HepG2 (cell line): Measurements from ENCODE around the gene ELF2.
"Not testable (repeated sequence)": the region's sequence is repeated elsewhere in the genome, so short reads cannot be mapped to it uniquely, and the experiment has no call there.

Experiments
- BRD4 ChIP-seq: sonication (generic); formaldehyde crosslinking; IDR thresholded peaks from 2 replicates; pipeline ENCODE4 v1.4.0; 2020; ENCODE audit warnings: missing genetic modification reagents
- CTCF ChIP-seq: sonication (generic); formaldehyde crosslinking; IDR thresholded peaks from 2 replicates; pipeline ENCODE4 v1.5.0; 2020; ENCODE audit warnings: mild to moderate bottlenecking, missing genetic modification reagents, moderate library complexity
- RAD21 ChIP-seq: fragments of 450-650 bp; formaldehyde crosslinking; IDR thresholded peaks from 2 replicates; pipeline ENCODE4 v1.5.0; 2020; ENCODE audit warnings: mild to moderate bottlenecking
- SMC3 ChIP-seq: IDR thresholded peaks from 2 replicates; pipeline ENCODE4 v1.6.1; 2011; ENCODE audit warnings: low read length, improper control_type of control experiment
- SP1 ChIP-seq, 2 experiments: fragments of 450-650 bp in 1 of 2; sonication (generic) in 1 of 2; formaldehyde crosslinking in 1 of 2; IDR thresholded peaks; 2 replicates each; pipeline versions ENCODE4 v1.4.0 to v1.6.1; 2016 to 2020; ENCODE audit warnings: missing genetic modification reagents in 1 of 2
- ZNF501 ChIP-seq: sonication (generic); formaldehyde crosslinking; IDR thresholded peaks from 2 replicates; pipeline ENCODE4 v1.5.1; 2020; ENCODE audit warnings: mild to moderate bottlenecking, moderate library complexity, missing genetic modification reagents
- TF ChIP-seq, protein P1 (sequence below): sonication (generic); formaldehyde crosslinking; conservative IDR thresholded peaks from 2 replicates; pipeline ENCODE4 v1.4.0; 2020; ENCODE audit warnings: missing genetic modification reagents
- TF ChIP-seq, protein P2 (sequence below): IDR thresholded peaks from 2 replicates; pipeline ENCODE4 v1.6.1; 2016
- TF ChIP-seq, protein P3 (sequence below): sonication (generic); formaldehyde crosslinking; IDR thresholded peaks from 2 replicates; pipeline ENCODE4 v1.4.0; 2020; ENCODE audit warnings: missing genetic modification reagents

- TF ChIP-seq, protein P1, sequence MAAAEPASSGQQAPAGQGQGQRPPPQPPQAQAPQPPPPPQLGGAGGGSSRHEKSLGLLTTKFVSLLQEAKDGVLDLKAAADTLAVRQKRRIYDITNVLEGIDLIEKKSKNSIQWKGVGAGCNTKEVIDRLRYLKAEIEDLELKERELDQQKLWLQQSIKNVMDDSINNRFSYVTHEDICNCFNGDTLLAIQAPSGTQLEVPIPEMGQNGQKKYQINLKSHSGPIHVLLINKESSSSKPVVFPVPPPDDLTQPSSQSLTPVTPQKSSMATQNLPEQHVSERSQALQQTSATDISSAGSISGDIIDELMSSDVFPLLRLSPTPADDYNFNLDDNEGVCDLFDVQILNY: not testable (repeated sequence)
- not testable (repeated sequence) for TF ChIP-seq RAD21 (CRISPR knock-in tag); SMC3; BRD4; ZNF501 (CRISPR knock-in tag); CTCF (CRISPR knock-in tag); SP1 (IDR thresholded peaks at IDR 0.05); SP1 (CRISPR knock-in tag; IDR thresholded peaks at IDR 0.05)
- TF ChIP-seq, protein P2, sequence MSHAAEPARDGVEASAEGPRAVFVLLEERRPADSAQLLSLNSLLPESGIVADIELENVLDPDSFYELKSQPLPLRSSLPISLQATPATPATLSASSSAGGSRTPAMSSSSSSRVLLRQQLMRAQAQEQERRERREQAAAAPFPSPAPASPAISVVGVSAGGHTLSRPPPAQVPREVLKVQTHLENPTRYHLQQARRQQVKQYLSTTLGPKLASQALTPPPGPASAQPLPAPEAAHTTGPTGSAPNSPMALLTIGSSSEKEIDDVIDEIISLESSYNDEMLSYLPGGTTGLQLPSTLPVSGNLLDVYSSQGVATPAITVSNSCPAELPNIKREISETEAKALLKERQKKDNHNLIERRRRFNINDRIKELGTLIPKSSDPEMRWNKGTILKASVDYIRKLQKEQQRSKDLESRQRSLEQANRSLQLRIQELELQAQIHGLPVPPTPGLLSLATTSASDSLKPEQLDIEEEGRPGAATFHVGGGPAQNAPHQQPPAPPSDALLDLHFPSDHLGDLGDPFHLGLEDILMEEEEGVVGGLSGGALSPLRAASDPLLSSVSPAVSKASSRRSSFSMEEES (CRISPR knock-in tag): not testable (repeated sequence)
- TF ChIP-seq, protein P3, sequence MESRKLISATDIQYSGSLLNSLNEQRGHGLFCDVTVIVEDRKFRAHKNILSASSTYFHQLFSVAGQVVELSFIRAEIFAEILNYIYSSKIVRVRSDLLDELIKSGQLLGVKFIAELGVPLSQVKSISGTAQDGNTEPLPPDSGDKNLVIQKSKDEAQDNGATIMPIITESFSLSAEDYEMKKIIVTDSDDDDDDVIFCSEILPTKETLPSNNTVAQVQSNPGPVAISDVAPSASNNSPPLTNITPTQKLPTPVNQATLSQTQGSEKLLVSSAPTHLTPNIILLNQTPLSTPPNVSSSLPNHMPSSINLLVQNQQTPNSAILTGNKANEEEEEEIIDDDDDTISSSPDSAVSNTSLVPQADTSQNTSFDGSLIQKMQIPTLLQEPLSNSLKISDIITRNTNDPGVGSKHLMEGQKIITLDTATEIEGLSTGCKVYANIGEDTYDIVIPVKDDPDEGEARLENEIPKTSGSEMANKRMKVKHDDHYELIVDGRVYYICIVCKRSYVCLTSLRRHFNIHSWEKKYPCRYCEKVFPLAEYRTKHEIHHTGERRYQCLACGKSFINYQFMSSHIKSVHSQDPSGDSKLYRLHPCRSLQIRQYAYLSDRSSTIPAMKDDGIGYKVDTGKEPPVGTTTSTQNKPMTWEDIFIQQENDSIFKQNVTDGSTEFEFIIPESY (CRISPR knock-in tag): not testable (repeated sequence)
Observed at GRCh38 chr4:139157977-139158376, 19.0 kb downstream of the ELF2 start.
